Activated B cell treated with CpG ODN at 0.5 μM for 24 hours (primary cell): ENCODE data around the gene SCAPER. TPM values are rescaled to one million over a fixed set of nuclear protein-coding genes. Genes with fewer than 3 reads are reported as not detected.

Experiments
- ATAC-seq: fragments of 200-7000 bp; cut with Tn5 transposase; one replicate; pipeline ENCODE4 v1.10.0; 2021; ENCODE audit warnings: low read depth, mild to moderate bottlenecking, moderate library complexity
- CTCF ChIA-PET: fragments of 350-600 bp; sonication (Branson Sonifier 250); formaldehyde crosslinking; loops from one replicate; lab custom pipeline; 2021; ENCODE audit warnings: antibody characterized with exemption; lab: Charles Lee
- POLR2A ChIA-PET: fragments of 350-600 bp; sonication (Branson Sonifier 250); formaldehyde crosslinking; loops from one replicate; lab custom pipeline; 2021; ENCODE audit warnings: antibody characterized with exemption; lab: Charles Lee
- DNase-seq: peaks from one replicate; pipeline ENCODE4 v3.0.0; 2022
- H3K27ac Mint-ChIP-seq: one replicate; pipeline ENCODE4 v1.8.0; 2020; ENCODE audit warnings: mixed read lengths
- H3K27me3 Mint-ChIP-seq: one replicate; pipeline ENCODE4 v1.8.0; 2021; ENCODE audit warnings: mixed read lengths
- H3K36me3 Mint-ChIP-seq: one replicate; pipeline ENCODE4 v1.8.0; 2021; ENCODE audit warnings: low read depth, mixed read lengths
- H3K4me1 Mint-ChIP-seq: one replicate; pipeline ENCODE4 v1.8.0; 2021; ENCODE audit warnings: mixed read lengths
- H3K4me3 Mint-ChIP-seq: one replicate; pipeline ENCODE4 v1.8.0; 2020; ENCODE audit warnings: mild to moderate bottlenecking, mixed read lengths
- H3K9me3 Mint-ChIP-seq: one replicate; pipeline ENCODE4 v1.8.0; 2020; ENCODE audit warnings: mixed read lengths
- CTCF ChIP-seq: fragments of 200-600 bp; IDR thresholded peaks from one replicate; pipeline ENCODE4 v1.8.0; 2022; ENCODE audit warnings: antibody characterized with exemption, mild to moderate bottlenecking
- intact Hi-C: fragments of 100-400 bp; cut with micrococcal nuclease; formaldehyde crosslinking; loops from one replicate; pipeline ENCODE4 v1.15.1; 2024
- total RNA-seq: library from RNA; stranded (reverse); gene quantifications from 2 replicates; pipeline ENCODE4 v1.2.3, GENCODE V29; 2022

SCAPER gene
- total RNA-seq, 1 donor from 2014 or later = 38.8 TPM

GRCh38 chr15:76325704-76326103, 579.4 kb downstream of the SCAPER start:
- H3K9me3 Mint-ChIP-seq = no peaks in the 10 kb centered on the region
- intact Hi-C loops = no loop called here
- H3K4me1 Mint-ChIP-seq = no peaks in the 10 kb centered on the region
- POLR2A ChIA-PET = no interaction called here
- no peak for ATAC-seq
- H3K27ac Mint-ChIP-seq = no peak overlapping the region
- no peak overlapping the region for H3K4me3 Mint-ChIP-seq
- H3K27me3 Mint-ChIP-seq = peaks cover 43% of the 10 kb centered on the region
- no peak for DNase-seq
- H3K36me3 Mint-ChIP-seq = no peaks in the 10 kb centered on the region
- CTCF ChIA-PET = no interaction called here
- TF ChIP-seq CTCF = no peak

DNA sequence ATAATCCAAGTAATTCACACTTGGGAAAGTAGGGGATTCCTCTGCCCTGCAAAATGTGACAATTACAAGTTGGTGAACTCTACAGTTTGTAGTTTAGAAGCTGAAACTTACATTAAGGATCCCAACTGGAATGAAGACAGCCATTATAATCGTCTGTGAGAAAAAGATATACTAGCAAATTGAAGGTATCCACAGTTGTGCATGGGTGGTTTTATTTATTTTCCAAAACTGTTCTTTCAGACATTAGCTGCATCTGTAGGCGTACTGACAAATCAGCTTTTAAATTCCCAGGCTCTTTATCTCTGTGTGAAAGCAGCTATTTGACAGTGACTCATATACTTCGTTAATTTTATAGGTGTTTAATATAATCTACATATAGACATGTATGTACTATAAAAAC, 581.1 kb downstream of the SCAPER start:
- H3K4me1 Mint-ChIP-seq = no peaks in the 10 kb centered on the region
- no peak for ATAC-seq
- no peaks in the 10 kb centered on the region for H3K36me3 Mint-ChIP-seq
- no peak for TF ChIP-seq CTCF
- POLR2A ChIA-PET = no interaction called here
- H3K9me3 Mint-ChIP-seq = no peaks in the 10 kb centered on the region
- H3K27ac Mint-ChIP-seq = no peak overlapping the region
- CTCF ChIA-PET = no interaction called here
- no peak for DNase-seq
- intact Hi-C loops = no loop called here
- H3K4me3 Mint-ChIP-seq = no peak overlapping the region
- H3K27me3 Mint-ChIP-seq = peaks cover 35% of the 10 kb centered on the region

GRCh38 chr15:76321602-76322001, 583.5 kb downstream of the SCAPER start:
- intact Hi-C loops = no loop called here
- no peak overlapping the region for H3K4me3 Mint-ChIP-seq
- ChIA-PET CTCF (no interaction called here), POLR2A (no interaction called here)
- no peaks in the 10 kb centered on the region for H3K9me3 Mint-ChIP-seq
- peaks cover 31% of the 10 kb centered on the region for H3K27me3 Mint-ChIP-seq
- H3K36me3 Mint-ChIP-seq = no peaks in the 10 kb centered on the region
- H3K27ac Mint-ChIP-seq = no peak overlapping the region
- DNase-seq (no peak), ATAC-seq (no peak)
- H3K4me1 Mint-ChIP-seq = no peaks in the 10 kb centered on the region
- no peak for TF ChIP-seq CTCF

DNA sequence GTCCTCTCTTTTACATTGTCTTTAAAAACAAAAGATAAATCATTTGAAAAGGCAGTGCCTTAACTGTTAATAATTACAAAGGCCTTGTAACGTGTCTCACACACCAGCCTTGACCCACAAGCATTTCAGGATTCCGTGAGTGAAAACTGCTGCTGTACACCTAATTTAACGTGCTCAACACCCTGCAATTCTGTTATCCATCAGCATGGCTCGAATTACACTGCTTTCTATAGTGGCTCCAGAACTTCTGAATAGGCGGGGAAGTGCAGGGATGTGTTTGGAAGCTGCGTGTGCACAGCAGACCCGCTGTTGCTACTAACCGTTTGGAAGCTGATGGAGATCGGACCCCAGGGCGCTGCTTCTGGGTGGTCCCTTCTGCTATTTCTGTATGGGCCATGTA, 584.0 kb downstream of the SCAPER start:
- no peak for DNase-seq
- TF ChIP-seq CTCF = no peak
- no peaks in the 10 kb centered on the region for H3K36me3 Mint-ChIP-seq
- POLR2A ChIA-PET = no interaction called here
- intact Hi-C loops = no loop called here
- H3K9me3 Mint-ChIP-seq = no peaks in the 10 kb centered on the region
- H3K4me3 Mint-ChIP-seq = no peak overlapping the region
- H3K27ac Mint-ChIP-seq = no peak overlapping the region
- no peak for ATAC-seq
- H3K27me3 Mint-ChIP-seq = peaks cover 29% of the 10 kb centered on the region
- no peaks in the 10 kb centered on the region for H3K4me1 Mint-ChIP-seq
- CTCF ChIA-PET = no interaction called here

- ChIA-PET POLR2A (no interaction called here), CTCF (no interaction called here)
- Mint-ChIP-seq H3K4me3 (no peak overlapping the region), H3K27me3 (peaks cover 22% of the 10 kb centered on the region), H3K9me3 (no peaks in the 10 kb centered on the region), H3K27ac (no peak overlapping the region), H3K36me3 (no peaks in the 10 kb centered on the region), H3K4me1 (no peaks in the 10 kb centered on the region)
- TF ChIP-seq CTCF = no peak
- DNase-seq (no peak), ATAC-seq (no peak)
- intact Hi-C loops = no loop called here
These were observed 585.1 kb downstream of the SCAPER start for GRCh38 chr15:76320012-76320411.
